AG09319 (cell line): ENCODE measurements around the gene LRP3.

Experiments used
- DNase-seq: peaks from one replicate; pipeline ENCODE4 v3.0.0-alpha.2; 2010; ENCODE audit warnings: low read depth; ENCODE audit errors: extremely low read depth
- TF ChIP-seq, protein P1 (sequence below): IDR thresholded peaks from 2 replicates; pipeline ENCODE4 v1.5.1; 2011; ENCODE audit warnings: low read depth, mild to moderate bottlenecking, inconsistent platforms, low read length, moderate library complexity

The LRP3 gene

DNA sequence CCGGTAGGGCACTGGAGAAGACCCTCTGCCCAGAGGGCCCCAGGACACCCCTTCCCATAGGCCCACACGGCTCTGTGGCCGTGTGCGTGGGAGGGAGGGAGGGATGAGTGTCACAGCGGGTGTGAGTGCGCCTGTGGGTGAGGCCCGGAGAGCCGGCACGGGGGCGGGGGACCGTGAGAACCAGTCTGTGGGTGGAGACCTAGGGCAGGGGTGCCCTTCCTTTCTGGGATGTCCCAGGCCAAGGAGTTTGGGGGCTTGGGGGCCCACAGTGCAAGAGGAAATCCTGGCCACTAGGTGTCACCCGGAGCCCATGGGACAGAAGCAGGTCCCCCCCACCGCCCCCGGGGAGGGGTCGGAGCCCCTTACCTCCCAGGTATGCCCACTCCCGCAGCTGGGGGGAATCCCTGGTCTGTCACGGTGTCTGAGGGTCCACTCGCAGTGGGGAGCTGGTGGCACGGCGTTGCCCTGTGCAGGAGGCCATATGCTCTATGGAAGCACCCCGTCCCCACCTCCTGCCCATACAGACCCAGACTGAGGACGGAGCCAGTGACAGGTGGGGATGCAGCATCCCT is 47.5 kb downstream of the LRP3 start:
- TF ChIP-seq, protein P1, sequence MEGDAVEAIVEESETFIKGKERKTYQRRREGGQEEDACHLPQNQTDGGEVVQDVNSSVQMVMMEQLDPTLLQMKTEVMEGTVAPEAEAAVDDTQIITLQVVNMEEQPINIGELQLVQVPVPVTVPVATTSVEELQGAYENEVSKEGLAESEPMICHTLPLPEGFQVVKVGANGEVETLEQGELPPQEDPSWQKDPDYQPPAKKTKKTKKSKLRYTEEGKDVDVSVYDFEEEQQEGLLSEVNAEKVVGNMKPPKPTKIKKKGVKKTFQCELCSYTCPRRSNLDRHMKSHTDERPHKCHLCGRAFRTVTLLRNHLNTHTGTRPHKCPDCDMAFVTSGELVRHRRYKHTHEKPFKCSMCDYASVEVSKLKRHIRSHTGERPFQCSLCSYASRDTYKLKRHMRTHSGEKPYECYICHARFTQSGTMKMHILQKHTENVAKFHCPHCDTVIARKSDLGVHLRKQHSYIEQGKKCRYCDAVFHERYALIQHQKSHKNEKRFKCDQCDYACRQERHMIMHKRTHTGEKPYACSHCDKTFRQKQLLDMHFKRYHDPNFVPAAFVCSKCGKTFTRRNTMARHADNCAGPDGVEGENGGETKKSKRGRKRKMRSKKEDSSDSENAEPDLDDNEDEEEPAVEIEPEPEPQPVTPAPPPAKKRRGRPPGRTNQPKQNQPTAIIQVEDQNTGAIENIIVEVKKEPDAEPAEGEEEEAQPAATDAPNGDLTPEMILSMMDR, result peak; percentile 68
- no peak for DNase-seq

DNA sequence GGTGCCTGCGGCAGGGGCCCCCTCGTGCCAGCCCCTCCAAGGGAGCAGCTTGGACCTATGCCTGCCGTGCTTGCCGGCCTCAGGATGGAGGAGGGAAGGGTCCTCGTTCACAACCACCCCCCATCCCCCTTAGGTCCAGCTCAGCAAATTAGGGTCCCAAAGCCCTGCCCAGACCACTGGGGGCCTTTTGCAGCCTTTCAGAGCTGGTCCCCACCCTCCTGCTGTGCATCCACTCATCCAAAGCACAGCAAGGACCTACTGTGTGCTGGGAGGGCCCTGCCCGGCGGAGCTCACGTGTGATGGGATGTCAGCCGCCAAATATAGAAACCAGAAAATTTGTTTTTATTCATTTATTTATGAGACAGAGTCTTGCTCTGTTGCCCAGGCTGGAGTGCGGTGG is 48.0 kb downstream of the LRP3 start:
- TF ChIP-seq, protein P1, result no peak
- DNase-seq, result no peak

DNA sequence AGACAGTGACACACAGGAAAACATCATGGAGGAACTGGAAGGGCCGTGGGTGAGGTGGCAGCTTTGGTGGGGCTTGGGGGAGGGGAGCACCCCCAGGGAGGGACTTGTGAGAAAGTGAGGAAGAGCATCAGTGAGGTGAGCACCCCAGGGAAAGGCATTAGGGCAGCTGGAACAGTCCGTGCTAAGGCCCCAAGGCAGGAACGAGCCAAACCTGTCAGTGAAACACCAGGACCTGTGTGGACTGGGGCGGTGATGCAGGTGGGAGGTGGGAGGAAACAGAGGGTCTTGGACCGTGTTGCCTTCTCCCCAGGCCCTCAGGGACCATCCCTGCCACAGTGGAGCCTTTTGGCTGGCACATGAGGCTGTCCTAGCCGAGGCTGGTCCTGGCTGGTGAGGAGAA is 48.8 kb downstream of the LRP3 start:
- DNase-seq, result no peak
- TF ChIP-seq, protein P1, result no peak

DNA sequence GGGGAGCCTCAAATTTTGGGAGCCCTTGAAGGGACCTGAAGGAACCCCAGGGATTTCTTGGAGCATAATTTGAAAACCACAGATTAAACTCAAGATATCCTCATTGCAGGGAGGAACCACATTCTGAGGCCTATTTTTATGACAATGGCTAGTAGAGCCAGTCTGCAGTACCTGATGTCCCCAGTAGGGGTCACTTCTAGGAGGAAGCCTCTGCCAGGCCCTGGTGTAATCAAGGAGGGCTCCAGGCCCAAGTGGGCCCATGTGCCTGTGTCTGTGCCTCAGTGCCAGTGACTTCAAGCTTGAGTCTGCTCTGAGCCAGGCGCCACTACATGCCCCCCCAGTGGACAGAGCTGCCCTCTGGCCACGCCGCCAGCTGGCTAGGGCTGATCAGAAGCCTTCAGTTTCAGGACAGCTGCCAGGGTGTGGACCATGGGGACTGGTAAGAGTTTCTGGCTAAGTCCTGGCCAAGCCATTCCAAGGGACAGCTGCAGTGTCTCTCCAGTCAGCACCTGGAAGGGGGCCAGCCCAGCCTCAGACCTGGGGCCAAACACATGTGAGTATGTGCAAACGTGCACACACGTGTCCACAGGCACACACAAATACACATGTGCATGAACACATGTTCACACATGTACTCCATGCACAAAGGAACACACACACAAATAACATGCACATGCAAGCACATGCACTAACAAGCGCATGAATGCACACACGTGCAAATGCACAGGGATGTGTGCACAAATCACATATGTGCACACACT is 52.0 kb downstream of the LRP3 start:
- TF ChIP-seq, protein P1, result peak; percentile 40
- no peak for DNase-seq

DNA sequence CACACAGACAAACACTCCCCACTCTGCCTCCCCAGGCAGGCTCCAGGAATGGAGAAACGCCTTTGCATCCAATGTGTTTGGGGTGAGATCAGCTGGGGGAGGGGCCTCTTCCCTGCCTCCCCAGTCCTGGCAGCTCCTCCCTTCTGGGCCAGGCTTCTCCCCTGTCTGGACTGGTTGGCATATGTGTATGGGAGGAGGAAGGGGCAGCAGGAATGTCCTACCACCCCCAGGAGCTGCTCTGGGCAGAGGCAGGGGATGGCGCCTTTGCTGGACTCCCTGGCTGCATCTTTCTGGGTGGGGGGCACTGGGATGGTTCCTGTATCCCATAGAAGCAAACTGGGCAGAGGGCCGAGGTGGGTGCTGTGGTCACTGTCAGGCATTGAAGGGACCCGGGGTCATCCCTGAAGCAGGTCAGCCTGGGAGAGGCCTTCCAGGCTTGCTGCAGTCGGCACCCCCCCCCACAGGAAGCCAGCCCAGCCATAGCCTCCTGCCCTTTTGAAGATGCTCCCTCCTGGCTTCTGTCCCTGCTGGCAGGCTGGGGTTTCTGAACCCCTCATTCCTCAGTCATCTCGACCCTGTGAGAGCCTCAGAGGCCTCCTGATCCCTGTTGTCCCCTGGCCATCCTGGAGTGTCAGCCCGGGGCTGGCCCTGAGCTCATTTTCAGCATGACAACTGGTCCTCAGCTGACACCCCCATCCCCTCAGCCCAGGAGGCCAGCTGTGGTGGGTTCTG is 52.7 kb downstream of the LRP3 start:
- DNase-seq, result no peak
- TF ChIP-seq, protein P1, result no peak

DNA sequence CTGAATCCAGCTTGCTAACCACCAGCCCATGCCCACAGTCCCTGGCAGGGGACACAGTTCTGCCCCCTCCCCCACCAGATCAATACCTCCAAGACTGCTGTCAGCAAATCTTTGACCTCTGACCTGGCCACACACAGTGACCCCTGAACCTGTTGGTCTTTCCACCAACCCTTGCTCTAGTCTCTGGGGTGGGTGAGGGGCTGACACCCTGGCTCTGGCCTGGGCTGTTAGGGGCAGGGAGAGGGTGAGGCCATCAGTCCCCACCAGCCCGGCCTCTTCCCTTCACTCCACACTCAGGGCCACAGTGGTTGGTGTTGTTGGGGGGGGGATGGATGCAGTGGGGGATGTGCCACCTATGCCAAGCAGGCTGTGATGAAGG is 53.3 kb downstream of the LRP3 start:
- DNase-seq, result no peak
- TF ChIP-seq, protein P1, result no peak

DNA sequence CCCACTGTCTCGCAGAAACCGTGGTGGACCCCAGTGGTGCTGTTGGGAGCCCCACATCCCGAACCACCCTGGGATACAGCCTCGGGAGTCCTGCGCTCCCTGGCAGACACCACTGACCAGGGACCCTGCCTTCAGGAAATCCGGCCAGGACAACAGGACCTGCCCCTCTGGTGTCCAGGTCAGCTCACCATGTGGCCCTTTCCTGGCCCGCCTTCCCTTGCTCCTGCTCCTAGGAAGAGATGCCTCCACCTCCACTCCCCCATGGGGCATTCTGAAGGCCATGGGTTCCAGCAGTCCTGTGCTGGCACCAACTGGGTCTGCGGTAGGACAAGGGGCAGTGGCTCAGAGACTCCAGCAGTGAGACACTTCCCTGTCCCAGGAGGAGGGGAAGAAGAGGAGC is 54.0 kb downstream of the LRP3 start:
- TF ChIP-seq, protein P1, result no peak
- DNase-seq, result no peak
